ENCODE results near the gene FADS2. TPM values are rescaled to one million over a fixed set of nuclear protein-coding genes. Genes with fewer than 3 reads are reported as not detected.

FADS2 gene
- total and polyA plus RNA-seq, 9 of the 15 experiments (the other 6 are each of a cell fraction or from before 2014, with no cell fraction given): 2.9 to 42.8 (median 16.2) TPM

DNA sequence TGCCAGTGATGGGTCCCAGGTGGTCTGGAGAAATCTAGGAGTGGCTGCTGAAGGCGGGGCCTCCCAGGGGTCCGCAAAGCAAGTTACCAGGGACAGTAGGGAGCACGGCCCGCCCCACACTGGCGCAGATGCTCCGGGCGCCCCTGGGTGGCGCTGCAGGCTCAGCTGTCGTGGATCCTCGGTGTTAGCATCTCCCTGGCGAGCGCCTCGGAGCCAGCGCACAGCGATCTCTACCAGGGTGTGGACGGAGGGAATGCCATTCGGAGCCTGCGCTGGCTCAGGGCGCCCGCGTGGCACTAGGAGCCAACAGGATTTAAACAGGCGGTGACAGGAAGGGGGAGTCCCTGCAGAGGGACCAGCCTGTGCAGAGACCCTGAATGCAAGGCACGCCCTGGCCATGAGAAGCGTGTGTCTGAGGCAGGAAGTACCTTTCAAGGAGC lies 43.1 kb downstream of the FADS2 start (continued):
- TF ChIP-seq GABPB2 (CRISPR knock-in tag; conservative IDR thresholded peaks at IDR 0.05): no peak
- no peak for TF ChIP-seq TCF7L2 (IDR thresholded peaks at IDR 0.05; ENCODE audit: low read depth, low read length)
- TF ChIP-seq BCL6 (CRISPR knock-in tag; IDR thresholded peaks at IDR 0.05): no peak
- TF ChIP-seq, protein P1, sequence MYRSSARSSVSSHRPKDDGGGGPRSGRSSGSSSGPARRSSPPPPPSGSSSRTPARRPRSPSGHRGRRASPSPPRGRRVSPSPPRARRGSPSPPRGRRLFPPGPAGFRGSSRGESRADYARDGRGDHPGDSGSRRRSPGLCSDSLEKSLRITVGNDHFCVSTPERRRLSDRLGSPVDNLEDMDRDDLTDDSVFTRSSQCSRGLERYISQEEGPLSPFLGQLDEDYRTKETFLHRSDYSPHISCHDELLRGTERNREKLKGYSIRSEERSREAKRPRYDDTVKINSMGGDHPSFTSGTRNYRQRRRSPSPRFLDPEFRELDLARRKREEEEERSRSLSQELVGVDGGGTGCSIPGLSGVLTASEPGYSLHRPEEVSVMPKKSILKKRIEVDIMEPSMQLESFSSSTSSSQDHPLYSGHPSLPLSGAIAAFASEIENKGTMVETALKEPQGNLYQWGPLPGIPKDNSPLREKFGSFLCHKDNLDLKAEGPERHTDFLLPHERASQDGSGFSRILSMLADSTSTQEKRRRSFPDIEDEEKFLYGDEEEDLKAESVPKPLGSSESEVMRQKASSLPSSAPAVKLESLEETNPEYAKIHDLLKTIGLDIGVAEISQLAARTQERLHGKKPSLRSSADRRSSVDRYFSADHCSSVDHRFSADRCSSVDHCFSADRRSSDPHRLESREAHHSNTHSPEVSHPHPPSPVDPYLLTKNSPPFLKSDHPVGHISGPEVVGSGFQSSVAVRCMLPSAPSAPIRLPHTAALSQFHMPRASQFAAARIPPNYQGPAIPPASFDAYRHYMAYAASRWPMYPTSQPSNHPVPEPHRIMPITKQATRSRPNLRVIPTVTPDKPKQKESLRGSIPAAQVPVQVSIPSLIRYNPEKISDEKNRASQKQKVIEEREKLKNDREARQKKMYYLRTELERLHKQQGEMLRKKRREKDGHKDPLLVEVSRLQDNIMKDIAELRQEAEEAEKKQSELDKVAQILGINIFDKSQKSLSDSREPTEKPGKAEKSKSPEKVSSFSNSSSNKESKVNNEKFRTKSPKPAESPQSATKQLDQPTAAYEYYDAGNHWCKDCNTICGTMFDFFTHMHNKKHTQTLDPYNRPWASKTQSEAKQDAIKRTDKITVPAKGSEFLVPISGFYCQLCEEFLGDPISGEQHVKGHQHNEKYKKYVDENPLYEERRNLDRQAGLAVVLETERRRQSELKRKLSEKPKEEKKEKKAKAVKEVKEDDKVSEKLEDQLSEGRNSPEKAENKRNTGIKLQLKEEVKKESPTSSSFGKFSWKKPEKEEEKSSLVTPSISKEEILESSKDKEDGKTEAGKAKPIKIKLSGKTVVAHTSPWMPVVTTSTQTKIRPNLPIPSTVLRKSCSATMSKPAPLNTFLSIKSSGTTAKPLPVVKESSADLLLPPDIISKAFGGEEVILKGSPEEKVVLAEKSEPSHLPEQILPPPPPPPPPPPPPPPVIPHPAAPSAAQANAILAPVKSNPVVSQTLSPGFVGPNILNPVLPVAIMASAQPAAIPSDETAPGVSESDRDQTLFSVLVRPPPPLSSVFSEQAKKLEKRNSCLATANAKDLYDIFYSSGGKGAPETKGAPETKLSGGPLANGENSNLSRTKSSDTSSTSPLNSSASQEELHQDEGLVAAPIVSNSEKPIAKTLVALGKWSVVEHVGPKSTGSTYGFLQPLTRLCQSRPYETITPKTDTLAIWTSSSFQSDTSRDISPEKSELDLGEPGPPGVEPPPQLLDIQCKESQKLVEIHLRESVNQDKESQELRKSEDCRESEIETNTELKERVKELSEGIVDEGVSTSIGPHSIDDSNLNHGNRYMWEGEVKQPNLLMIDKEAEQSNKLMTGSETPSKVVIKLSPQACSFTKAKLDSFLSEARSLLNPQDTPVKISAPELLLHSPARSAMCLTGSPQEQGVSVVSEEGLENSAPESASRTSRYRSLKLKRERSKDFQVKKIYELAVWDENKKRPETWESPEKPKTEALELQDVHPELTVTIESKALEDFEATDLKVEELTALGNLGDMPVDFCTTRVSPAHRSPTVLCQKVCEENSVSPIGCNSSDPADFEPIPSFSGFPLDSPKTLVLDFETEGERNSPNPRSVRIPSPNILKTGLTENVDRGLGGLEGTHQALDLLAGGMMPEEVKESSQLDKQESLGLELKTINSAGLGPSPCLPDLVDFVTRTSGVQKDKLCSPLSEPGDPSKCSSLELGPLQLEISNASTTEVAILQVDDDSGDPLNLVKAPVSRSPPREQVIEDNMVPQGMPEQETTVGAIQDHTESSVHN (IDR thresholded peaks at IDR 0.05; ENCODE audit: borderline replicate concordance in 1 of 2, low read depth in 1 of 2): no peak
- TF ChIP-seq, protein P2, sequence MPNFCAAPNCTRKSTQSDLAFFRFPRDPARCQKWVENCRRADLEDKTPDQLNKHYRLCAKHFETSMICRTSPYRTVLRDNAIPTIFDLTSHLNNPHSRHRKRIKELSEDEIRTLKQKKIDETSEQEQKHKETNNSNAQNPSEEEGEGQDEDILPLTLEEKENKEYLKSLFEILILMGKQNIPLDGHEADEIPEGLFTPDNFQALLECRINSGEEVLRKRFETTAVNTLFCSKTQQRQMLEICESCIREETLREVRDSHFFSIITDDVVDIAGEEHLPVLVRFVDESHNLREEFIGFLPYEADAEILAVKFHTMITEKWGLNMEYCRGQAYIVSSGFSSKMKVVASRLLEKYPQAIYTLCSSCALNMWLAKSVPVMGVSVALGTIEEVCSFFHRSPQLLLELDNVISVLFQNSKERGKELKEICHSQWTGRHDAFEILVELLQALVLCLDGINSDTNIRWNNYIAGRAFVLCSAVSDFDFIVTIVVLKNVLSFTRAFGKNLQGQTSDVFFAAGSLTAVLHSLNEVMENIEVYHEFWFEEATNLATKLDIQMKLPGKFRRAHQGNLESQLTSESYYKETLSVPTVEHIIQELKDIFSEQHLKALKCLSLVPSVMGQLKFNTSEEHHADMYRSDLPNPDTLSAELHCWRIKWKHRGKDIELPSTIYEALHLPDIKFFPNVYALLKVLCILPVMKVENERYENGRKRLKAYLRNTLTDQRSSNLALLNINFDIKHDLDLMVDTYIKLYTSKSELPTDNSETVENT (CRISPR knock-in tag; IDR thresholded peaks at IDR 0.05): 0 out of 2 replicates have a peak, but pooled peaks have one; percentile 32
- TF ChIP-seq, protein P3, sequence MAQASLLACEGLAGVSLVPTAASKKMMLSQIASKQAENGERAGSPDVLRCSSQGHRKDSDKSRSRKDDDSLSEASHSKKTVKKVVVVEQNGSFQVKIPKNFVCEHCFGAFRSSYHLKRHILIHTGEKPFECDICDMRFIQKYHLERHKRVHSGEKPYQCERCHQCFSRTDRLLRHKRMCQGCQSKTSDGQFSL (CRISPR knock-in tag; IDR thresholded peaks at IDR 0.05): no peak
- TF ChIP-seq, protein P3 (tag; IDR thresholded peaks at IDR 0.05): no peak
- no peak for TF ChIP-seq PURB (CRISPR knock-in tag; IDR thresholded peaks at IDR 0.05; ENCODE audit: low read depth)
- TF ChIP-seq, protein P4, sequence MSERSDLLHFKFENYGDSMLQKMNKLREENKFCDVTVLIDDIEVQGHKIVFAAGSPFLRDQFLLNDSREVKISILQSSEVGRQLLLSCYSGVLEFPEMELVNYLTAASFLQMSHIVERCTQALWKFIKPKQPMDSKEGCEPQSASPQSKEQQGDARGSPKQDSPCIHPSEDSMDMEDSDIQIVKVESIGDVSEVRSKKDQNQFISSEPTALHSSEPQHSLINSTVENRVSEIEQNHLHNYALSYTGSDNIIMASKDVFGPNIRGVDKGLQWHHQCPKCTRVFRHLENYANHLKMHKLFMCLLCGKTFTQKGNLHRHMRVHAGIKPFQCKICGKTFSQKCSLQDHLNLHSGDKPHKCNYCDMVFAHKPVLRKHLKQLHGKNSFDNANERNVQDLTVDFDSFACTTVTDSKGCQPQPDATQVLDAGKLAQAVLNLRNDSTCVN (CRISPR knock-in tag; IDR thresholded peaks at IDR 0.05): no peak
- TF ChIP-seq, protein P5, sequence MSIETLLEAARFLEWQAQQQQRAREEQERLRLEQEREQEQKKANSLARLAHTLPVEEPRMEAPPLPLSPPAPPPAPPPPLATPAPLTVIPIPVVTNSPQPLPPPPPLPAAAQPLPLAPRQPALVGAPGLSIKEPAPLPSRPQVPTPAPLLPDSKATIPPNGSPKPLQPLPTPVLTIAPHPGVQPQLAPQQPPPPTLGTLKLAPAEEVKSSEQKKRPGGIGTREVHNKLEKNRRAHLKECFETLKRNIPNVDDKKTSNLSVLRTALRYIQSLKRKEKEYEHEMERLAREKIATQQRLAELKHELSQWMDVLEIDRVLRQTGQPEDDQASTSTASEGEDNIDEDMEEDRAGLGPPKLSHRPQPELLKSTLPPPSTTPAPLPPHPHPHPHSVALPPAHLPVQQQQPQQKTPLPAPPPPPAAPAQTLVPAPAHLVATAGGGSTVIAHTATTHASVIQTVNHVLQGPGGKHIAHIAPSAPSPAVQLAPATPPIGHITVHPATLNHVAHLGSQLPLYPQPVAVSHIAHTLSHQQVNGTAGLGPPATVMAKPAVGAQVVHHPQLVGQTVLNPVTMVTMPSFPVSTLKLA (conservative IDR thresholded peaks at IDR 0.05): peak in 1 of 2 experiments; percentile 39; a peak in 1 of 4 replicates
